K562 (cell line): ENCODE measurements around the gene TMEM170A. TPM values are rescaled to one million over a fixed set of nuclear protein-coding genes. Genes with fewer than 3 reads are reported as not detected.

Experiments used
- CBFA2T2 ChIP-seq: fragments of 450-650 bp; conservative IDR thresholded peaks from 2 replicates; pipeline ENCODE4 v1.6.1; 2017; ENCODE audit warnings: mild to moderate bottlenecking
- TBP ChIP-seq: optimal IDR thresholded peaks from 2 replicates; pipeline ENCODE3; 2011; ENCODE audit warnings: low read depth, low read length, improper control_type of control experiment
- TEAD4 ChIP-seq, 2 experiments: sonication (generic) in 1 of 2; formaldehyde crosslinking in 1 of 2; IDR thresholded peaks; 2 replicates each; pipeline versions ENCODE4 v1.6.1 to v1.8.0; 2012 to 2022; ENCODE audit warnings: borderline replicate concordance in 1 of 2, inconsistent platforms in 1 of 2, low read length in 1 of 2, mild to moderate bottlenecking in 1 of 2, missing genetic modification reagents in 1 of 2
- ZKSCAN1 ChIP-seq: fragments of 150-350 bp; IDR thresholded peaks from 2 replicates; pipeline ENCODE4 v1.6.1; 2016; ENCODE audit warnings: low read depth, low read length
- ZNF174 ChIP-seq: fragments of 250-450 bp; sonication (Bioruptor Pico); IDR thresholded peaks from 2 replicates; pipeline ENCODE4 v1.4.0; 2020; ENCODE audit warnings: mild to moderate bottlenecking
- polyA plus RNA-seq, 8 experiments: library from polyadenylated mRNA; depleted of rRNA in 4 of 8; stranded (reverse) in 5 of 8; unstranded in 3 of 8; fragments of >200 nt; fragmentation: Nextera tagmentation in 2 of 8; fragmentation: Illumina TruSeq in 1 of 8; extraction: Ambion mirVana in 2 of 8; extraction: Trizol in 1 of 8; gene quantifications; 2 replicates each; pipeline versions ENCODE4 v1.2.1 to v1.2.3, GENCODE V29; 2011 to 2014; ENCODE audit warnings: inconsistent platforms in 1 of 8, missing spikeins in 1 of 8
- total RNA-seq, 7 experiments: library from RNA; depleted of rRNA in 6 of 7; stranded (reverse); fragments of >200 nt in 6 of 7; fragmentation: Illumina TruSeq in 2 of 7; extraction: Trizol in 2 of 7; gene quantifications; 2 replicates each; pipeline versions ENCODE4 v1.2.1 to v1.2.3, GENCODE V29; 2011 to 2021; ENCODE audit warnings: low replicate concordance in 1 of 7
- TF ChIP-seq, protein P1 (sequence below): fragments of 450-650 bp; IDR thresholded peaks from 2 replicates; pipeline ENCODE4 v1.6.1; 2017; ENCODE audit warnings: antibody characterized with exemption

The TMEM170A gene
- total and polyA plus RNA-seq, 9 of the 15 experiments (the other 6 are each of a cell fraction or from before 2014, with no cell fraction given): 6.1 to 30.2 (median 15.0) TPM

GRCh38 chr16:75472908-75473877 is 8.7 kb upstream of the TMEM170A start (continued):
- TF ChIP-seq, protein P1, sequence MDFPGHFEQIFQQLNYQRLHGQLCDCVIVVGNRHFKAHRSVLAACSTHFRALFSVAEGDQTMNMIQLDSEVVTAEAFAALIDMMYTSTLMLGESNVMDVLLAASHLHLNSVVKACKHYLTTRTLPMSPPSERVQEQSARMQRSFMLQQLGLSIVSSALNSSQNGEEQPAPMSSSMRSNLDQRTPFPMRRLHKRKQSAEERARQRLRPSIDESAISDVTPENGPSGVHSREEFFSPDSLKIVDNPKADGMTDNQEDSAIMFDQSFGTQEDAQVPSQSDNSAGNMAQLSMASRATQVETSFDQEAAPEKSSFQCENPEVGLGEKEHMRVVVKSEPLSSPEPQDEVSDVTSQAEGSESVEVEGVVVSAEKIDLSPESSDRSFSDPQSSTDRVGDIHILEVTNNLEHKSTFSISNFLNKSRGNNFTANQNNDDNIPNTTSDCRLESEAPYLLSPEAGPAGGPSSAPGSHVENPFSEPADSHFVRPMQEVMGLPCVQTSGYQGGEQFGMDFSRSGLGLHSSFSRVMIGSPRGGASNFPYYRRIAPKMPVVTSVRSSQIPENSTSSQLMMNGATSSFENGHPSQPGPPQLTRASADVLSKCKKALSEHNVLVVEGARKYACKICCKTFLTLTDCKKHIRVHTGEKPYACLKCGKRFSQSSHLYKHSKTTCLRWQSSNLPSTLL: no peak
- TF ChIP-seq CBFA2T2 (no peak), ZKSCAN1 (no peak), ZNF174 (CRISPR knock-in tag) (no peak), TBP (no peak), TEAD4 (IDR thresholded peaks at IDR 0.05; ENCODE audit: low read length) (no peak), TEAD4 (CRISPR knock-in tag; IDR thresholded peaks at IDR 0.05; ENCODE audit: borderline replicate concordance) (no peak)
- TF ChIP-seq, all 486 proteins: peak for 0
